PC-3 (cell line): ENCODE results near the gene ZNF319.

Experiments used
- EZH2 ChIP-seq: fragments of 300-600 bp; sonication (generic); IDR thresholded peaks from one replicate; pipeline ENCODE4 v1.6.1; 2017; ENCODE audit warnings: antibody characterized with exemption, mild to moderate bottlenecking, low read length; ENCODE audit not compliant: unreplicated experiment
- TF ChIP-seq, protein P1 (sequence below): fragments of 300-600 bp; sonication (generic); conservative IDR thresholded peaks from 2 replicates; pipeline ENCODE4 v1.5.1; 2017; ENCODE audit warnings: antibody characterized with exemption, low read depth, mild to moderate bottlenecking, low read length

- TF ChIP-seq, protein P1, sequence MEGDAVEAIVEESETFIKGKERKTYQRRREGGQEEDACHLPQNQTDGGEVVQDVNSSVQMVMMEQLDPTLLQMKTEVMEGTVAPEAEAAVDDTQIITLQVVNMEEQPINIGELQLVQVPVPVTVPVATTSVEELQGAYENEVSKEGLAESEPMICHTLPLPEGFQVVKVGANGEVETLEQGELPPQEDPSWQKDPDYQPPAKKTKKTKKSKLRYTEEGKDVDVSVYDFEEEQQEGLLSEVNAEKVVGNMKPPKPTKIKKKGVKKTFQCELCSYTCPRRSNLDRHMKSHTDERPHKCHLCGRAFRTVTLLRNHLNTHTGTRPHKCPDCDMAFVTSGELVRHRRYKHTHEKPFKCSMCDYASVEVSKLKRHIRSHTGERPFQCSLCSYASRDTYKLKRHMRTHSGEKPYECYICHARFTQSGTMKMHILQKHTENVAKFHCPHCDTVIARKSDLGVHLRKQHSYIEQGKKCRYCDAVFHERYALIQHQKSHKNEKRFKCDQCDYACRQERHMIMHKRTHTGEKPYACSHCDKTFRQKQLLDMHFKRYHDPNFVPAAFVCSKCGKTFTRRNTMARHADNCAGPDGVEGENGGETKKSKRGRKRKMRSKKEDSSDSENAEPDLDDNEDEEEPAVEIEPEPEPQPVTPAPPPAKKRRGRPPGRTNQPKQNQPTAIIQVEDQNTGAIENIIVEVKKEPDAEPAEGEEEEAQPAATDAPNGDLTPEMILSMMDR: peak; percentile 16; the same call in 1 of the 2 replicates
- TF ChIP-seq EZH2: no peak
These were observed 1.0 kb downstream of the ZNF319 start for GRCh38 chr16:57999366-57999970.
